ENCODE results near the gene ELMO2.

The ELMO2 gene

DNA sequence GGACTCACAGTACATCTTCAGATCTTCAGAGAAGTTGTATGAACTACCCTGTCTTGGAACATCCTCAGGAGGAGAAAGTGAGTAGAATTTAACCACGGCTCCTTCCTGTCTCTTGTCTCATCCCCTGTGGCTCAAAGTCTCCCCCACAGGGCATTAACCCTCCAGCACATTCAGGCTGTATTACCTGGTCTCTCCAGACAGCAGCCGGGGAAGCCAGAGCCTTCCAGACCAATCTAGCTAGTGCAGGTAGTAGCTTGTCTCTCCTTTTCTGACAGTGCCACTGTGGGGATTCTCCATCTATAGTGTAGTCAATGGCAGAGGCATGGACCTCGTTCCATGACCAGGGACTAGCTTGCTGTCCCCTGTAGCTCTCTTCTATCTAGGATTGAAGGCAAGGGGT lies 16.9 kb upstream of the ELMO2 start:
- DNase-seq (ENCODE audit: insufficient read length) (no peak), FAIRE-seq (no peak)
- TF ChIP-seq POLR2A (IDR thresholded peaks at IDR 0.05; ENCODE audit: low read depth, low read length) (no peak), POLR2AphosphoS5 (IDR thresholded peaks at IDR 0.05; ENCODE audit: low read depth, low read length) (no peak), TAF1 (IDR thresholded peaks at IDR 0.05; ENCODE audit: borderline replicate concordance, low read depth, low read length) (no peak)

- FAIRE-seq (no peak), DNase-seq (ENCODE audit: insufficient read length) (no peak)
- no peak for TF ChIP-seq POLR2AphosphoS5 (IDR thresholded peaks at IDR 0.05; ENCODE audit: low read depth, low read length)
- no peak for TF ChIP-seq TAF1 (IDR thresholded peaks at IDR 0.05; ENCODE audit: borderline replicate concordance, low read depth, low read length)
- TF ChIP-seq POLR2A (IDR thresholded peaks at IDR 0.05; ENCODE audit: low read depth, low read length), result no peak
These were observed 14.5 kb upstream of the ELMO2 start for GRCh38 chr20:46420878-46421277.

GRCh38 chr20:46419882-46420281 lies 13.5 kb upstream of the ELMO2 start:
- TF ChIP-seq POLR2A (IDR thresholded peaks at IDR 0.05; ENCODE audit: low read depth, low read length), result no peak
- no peak for TF ChIP-seq TAF1 (IDR thresholded peaks at IDR 0.05; ENCODE audit: borderline replicate concordance, low read depth, low read length)
- TF ChIP-seq POLR2AphosphoS5 (IDR thresholded peaks at IDR 0.05; ENCODE audit: low read depth, low read length), result no peak
- no peak for FAIRE-seq
- no peak for DNase-seq (ENCODE audit: insufficient read length)

DNA sequence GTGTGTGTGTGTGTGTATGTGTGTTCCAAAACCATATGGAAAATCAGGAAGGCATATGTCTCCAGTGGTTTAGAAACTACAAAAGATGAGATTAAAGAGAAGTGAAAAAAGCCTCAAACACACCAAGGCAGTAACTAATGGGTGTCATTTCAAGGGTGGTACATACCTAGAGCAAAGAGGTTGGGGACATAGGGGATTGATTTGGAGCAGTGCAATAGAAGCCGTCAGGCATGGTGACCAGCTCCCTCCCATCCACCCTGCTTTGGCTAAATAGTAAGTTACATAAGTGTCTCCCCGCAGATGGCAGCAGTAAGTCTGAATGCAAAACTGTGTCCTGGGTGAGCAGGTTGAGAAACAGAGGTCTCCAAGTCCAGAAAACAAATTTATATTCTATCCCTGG lies 10.4 kb upstream of the ELMO2 start:
- TF ChIP-seq POLR2AphosphoS5 (IDR thresholded peaks at IDR 0.05; ENCODE audit: low read depth, low read length) (no peak), POLR2A (IDR thresholded peaks at IDR 0.05; ENCODE audit: low read depth, low read length) (no peak), TAF1 (IDR thresholded peaks at IDR 0.05; ENCODE audit: borderline replicate concordance, low read depth, low read length) (no peak)
- DNase-seq (ENCODE audit: insufficient read length) (no peak), FAIRE-seq (no peak)

DNA sequence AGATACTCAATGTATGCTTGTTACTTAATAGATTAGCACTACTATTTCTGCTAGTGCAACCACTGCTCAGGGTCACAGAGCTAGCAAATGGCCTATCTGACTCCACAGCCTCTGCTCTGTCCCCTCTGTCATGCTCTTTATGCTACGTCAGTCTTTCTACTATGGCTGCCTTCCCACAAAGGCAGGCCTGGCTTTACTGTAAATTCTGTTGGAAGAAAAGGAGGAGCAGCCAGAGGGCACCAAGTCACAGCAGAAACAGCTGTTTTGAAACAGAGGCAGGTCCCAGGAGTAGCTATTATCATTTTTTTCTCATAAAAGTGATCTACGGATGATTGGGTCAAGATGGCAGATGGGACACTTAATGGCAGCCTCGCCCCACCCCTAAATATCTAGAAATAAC lies 10.0 kb upstream of the ELMO2 start:
- no peak for FAIRE-seq
- no peak for DNase-seq (ENCODE audit: insufficient read length)
- TF ChIP-seq POLR2AphosphoS5 (IDR thresholded peaks at IDR 0.05; ENCODE audit: low read depth, low read length) (no peak), TAF1 (IDR thresholded peaks at IDR 0.05; ENCODE audit: borderline replicate concordance, low read depth, low read length) (no peak), POLR2A (IDR thresholded peaks at IDR 0.05; ENCODE audit: low read depth, low read length) (no peak)

DNA sequence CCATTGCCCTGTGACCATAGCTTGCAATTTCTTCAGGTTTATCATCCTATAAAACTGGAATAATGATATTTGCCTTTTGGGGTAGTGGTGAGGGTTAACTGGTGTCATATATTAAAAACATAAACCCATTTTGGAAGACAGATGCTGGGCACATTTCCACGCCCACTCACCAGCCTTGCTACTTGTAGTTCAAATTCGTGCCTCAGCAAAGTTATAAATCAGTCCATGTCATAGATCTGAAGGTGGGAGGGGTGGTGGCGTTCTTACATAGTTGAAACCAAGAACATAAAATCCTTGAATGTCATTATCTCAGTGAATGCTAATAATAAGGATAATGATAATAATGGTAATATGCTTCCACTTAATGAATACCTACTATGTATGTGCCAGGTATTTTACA lies 9.4 kb upstream of the ELMO2 start:
- FAIRE-seq (no peak), DNase-seq (ENCODE audit: insufficient read length) (no peak)
- TF ChIP-seq TAF1 (IDR thresholded peaks at IDR 0.05; ENCODE audit: borderline replicate concordance, low read depth, low read length) (no peak), POLR2AphosphoS5 (IDR thresholded peaks at IDR 0.05; ENCODE audit: low read depth, low read length) (no peak), POLR2A (IDR thresholded peaks at IDR 0.05; ENCODE audit: low read depth, low read length) (no peak)

DNA sequence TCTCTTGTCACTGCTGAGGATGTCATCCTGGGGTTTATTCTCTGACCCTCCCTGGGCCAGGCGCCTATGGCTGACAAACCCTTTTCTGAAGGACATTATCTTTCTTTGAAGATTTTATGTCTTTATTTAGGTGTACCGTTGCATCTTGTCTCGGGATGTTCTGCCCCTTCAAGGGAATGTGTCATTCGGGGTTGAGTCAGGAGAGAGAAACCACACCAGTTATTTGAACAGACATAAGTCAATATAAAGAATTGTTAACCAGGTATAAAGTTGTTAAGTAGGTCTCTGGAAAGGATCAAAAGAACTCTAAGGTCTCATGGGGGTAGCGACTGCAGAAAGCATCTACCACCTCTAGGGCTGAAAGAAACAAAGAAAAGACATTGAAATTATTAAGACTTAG lies 8.2 kb upstream of the ELMO2 start:
- DNase-seq (ENCODE audit: insufficient read length) (no peak), FAIRE-seq (no peak)
- no peak for TF ChIP-seq POLR2A (IDR thresholded peaks at IDR 0.05; ENCODE audit: low read depth, low read length)
- TF ChIP-seq TAF1 (IDR thresholded peaks at IDR 0.05; ENCODE audit: borderline replicate concordance, low read depth, low read length), result no peak
- no peak for TF ChIP-seq POLR2AphosphoS5 (IDR thresholded peaks at IDR 0.05; ENCODE audit: low read depth, low read length)

DNA sequence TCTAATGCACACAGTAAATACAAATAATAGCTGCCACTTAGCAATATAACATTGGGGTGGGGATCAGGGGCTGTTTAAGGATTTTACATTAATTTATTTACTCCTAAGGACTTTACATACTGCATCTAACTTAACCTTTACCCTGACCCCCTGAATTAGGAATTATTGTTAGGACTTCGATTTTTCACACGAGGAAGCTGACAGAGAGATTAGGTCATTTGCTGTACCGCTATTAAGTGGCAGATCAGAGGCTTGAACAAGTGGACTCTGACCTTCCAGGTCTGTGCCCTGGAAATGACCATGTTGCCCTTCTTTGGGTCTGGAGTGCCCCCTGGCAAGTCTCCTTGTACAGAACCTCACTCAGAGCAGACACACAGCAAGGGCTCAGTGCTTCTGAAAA lies 5.2 kb upstream of the ELMO2 start:
- DNase-seq (ENCODE audit: insufficient read length) (no peak), FAIRE-seq (no peak)
- no peak for TF ChIP-seq POLR2AphosphoS5 (IDR thresholded peaks at IDR 0.05; ENCODE audit: low read depth, low read length)
- no peak for TF ChIP-seq POLR2A (IDR thresholded peaks at IDR 0.05; ENCODE audit: low read depth, low read length)
- no peak for TF ChIP-seq TAF1 (IDR thresholded peaks at IDR 0.05; ENCODE audit: borderline replicate concordance, low read depth, low read length)

- TF ChIP-seq POLR2AphosphoS5 (IDR thresholded peaks at IDR 0.05; ENCODE audit: low read depth, low read length), result no peak
- no peak for TF ChIP-seq POLR2A (IDR thresholded peaks at IDR 0.05; ENCODE audit: low read depth, low read length)
- no peak for TF ChIP-seq TAF1 (IDR thresholded peaks at IDR 0.05; ENCODE audit: borderline replicate concordance, low read depth, low read length)
- FAIRE-seq (no peak), DNase-seq (ENCODE audit: insufficient read length) (no peak)
These were observed 1.9 kb upstream of the ELMO2 start for GRCh38 chr20:46408281-46408731.

GRCh38 chr20:46407671-46407996 lies 1.2 kb upstream of the ELMO2 start:
- DNase-seq (ENCODE audit: insufficient read length) (no peak), FAIRE-seq (no peak)
- TF ChIP-seq TAF1 (IDR thresholded peaks at IDR 0.05; ENCODE audit: borderline replicate concordance, low read depth, low read length) (no peak), POLR2A (IDR thresholded peaks at IDR 0.05; ENCODE audit: low read depth, low read length) (no peak), POLR2AphosphoS5 (IDR thresholded peaks at IDR 0.05; ENCODE audit: low read depth, low read length) (no peak)

GRCh38 chr20:46406986-46407670 lies 713 bp upstream of the ELMO2 start:
- DNase-seq (ENCODE audit: insufficient read length) (peak; percentile 20), FAIRE-seq (peak; percentile 81)
- TF ChIP-seq POLR2A (IDR thresholded peaks at IDR 0.05; ENCODE audit: low read depth, low read length), result no peak
- no peak for TF ChIP-seq POLR2AphosphoS5 (IDR thresholded peaks at IDR 0.05; ENCODE audit: low read depth, low read length)
- no peak for TF ChIP-seq TAF1 (IDR thresholded peaks at IDR 0.05; ENCODE audit: borderline replicate concordance, low read depth, low read length)

DNA sequence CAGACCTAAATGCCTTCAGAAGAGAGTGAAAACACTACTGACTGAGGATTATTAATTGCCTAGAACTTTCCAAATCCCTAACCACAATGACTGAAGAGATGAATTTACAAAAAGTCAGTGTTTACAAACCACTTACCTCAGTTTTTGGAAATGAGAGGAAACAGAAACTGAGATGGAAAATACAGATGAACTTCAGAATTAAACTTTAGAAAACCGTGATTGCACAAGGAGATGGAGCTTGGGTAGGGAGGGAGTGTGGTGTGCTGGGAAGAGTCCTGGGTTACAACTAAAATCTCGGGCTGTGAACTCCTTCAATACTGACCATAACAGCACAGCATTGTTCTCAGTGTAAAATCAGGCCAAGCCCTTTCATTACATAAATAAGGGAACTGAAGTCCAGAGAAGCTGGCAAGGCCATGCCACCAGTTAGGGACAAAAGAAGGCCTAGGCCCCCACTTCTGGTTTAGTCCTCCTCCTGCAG lies 4.0 kb downstream of the ELMO2 start:
- FAIRE-seq (no peak), DNase-seq (ENCODE audit: insufficient read length) (no peak)
- TF ChIP-seq POLR2A (IDR thresholded peaks at IDR 0.05; ENCODE audit: low read depth, low read length) (no peak), TAF1 (IDR thresholded peaks at IDR 0.05; ENCODE audit: borderline replicate concordance, low read depth, low read length) (no peak), POLR2AphosphoS5 (IDR thresholded peaks at IDR 0.05; ENCODE audit: low read depth, low read length) (no peak)
